ENCODE data around the gene TEKTIP1.

Gene TEKTIP1

DNA sequence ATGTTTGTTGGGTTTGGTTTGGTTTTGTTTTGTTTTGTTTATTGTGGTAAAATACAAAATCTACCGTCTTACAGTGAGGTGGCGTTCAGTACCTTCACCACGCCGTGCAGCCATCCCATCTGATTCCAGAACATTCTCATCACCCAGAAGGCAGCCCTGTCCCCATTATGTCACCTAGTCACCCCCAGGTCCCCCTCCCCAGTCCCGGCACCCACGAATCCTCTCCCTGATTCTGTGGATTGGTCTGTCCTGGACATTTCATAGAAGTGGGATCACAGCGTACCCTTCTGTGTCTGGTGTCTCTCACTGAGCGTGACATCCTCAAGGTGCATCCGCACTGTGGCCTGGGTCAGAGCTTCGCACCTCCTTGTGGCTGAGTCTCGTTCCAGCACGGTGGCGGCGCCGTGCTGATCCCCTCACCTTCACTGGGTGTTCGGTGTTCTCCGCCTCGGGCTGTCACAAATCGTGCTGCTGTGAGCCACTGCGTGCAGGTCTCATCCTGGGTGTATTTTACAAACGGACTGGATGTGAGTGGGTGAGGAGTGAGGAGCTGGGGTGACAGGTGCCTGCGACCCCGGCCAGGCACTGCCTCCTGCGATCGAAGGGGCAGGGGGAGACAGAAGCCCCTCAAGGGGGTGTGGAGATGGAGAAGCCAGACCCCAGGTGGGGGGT lies 580 bp upstream of the TEKTIP1 start:
- DNase-seq: no peak

DNA sequence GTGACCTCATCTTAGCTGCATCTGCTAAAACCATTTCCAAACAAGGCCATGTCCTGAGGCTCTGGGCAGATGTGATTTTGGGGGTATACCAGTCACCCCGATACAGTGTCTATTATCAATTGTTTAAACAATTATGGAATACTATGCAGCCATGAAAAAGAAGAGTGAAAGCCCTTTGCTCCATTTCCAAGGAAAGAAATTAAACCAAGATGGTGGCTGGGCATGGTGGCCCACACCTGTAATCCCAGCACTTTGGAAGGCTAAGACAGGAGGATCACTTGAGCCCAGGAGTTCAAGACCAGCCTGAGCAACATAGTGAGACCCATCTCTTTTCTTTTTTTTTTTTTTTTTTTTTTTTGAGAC lies 763 bp downstream of the TEKTIP1 start:
- no peak for DNase-seq

DNA sequence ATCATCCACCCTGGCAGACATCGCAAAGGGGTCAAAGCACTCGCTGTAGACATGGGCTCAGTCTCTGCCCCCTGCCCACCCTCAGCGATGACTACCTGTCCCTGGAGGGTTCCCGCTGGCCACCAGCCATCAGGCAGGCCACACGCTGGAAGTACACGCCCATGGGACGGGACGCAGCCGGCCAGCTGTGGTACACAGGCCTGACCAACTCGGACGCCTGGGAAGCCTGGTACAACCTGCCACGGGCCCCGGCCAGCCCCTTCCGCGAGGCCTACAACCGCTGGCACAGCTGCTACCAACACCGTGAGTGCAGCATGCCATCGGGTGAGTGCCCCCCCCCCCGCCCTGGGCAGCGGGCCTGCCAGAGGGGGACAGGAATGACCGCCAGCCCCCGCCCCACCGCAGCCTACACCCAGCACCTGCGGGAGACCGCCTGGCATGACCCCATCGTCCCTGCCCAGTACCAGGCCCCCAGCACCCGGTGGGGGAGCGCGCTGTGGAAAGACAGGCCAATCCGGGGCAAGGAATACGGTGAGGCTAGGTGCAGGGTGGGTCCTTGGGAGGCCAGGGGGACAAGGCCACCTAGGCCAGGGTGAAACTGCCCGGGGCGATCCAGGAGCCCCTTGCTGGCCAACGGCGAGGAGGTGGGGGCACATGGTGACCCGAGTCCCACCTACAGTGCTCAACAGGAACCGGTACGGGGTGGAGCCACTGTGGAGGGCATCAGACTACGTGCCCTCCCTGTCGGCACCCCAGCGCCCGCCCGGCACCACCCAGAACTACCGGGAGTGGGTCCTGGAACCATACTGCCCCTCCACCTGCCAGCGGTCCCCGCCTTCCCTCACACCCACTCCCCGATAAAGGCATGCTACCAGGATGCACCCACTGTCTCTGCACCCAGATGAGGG lies 4.4 kb downstream of the TEKTIP1 start:
- no peak for DNase-seq

DNA sequence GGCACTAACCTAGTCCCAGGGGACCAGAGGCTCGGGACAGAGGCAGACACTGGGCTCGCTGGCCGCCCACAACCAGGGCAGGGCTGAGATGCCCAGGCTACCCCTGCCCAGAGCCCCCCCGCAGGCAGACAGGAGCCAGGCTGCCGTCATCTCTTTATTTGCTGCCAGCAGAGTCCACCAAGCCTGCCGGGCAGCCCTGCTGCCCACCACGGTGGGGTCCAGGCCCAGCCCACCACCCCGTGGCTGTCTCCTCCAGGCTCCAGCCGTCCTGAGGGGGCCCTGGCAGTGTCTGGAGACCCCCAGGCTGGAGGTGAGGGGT lies 5.0 kb downstream of the TEKTIP1 start:
- no peak for DNase-seq

DNA sequence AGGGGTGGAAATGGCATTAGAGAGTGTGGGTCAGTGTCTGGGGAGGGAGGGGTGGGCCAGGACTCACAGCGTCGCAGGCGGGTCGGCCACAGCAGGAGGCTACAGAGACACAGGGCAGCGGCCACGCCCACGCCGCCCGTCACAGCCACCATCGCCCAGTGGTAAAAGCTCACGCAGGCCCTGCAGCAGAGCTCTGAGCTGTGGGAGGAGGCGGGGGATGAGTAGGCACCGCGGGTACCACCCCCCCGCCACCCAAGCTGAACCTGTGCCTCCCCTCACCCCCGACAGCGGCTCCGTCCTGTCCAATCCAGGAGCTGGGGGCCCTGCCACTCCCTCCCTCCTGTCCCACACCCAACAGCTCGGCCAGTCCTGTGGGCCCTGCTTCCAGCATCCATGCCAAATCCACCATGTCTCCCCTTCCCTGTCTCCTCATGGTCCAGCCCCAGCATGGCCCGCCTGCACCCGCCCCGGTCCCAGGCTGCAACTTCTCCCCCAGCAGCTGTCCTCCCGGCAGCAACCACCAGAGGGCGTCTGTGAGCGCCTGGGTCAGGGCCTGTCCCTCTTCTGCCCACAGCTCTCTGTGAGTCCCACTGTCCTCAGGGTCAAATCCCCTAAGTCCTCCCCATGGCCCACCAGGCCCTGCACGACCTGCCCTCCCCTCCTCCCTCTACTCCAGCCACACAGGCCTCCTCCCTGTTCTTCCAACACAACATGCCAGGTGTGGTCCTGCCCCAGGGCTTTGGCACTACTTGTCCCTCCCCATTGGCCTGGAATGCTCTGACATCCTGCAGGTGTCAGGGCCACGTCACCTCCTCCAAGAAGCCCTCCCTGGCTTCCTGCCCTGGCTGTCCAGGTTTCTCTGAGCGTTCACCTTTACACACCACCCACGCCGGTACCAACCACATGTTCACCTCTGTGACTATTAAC lies 6.0 kb downstream of the TEKTIP1 start:
- peak; percentile 66 for DNase-seq

DNA sequence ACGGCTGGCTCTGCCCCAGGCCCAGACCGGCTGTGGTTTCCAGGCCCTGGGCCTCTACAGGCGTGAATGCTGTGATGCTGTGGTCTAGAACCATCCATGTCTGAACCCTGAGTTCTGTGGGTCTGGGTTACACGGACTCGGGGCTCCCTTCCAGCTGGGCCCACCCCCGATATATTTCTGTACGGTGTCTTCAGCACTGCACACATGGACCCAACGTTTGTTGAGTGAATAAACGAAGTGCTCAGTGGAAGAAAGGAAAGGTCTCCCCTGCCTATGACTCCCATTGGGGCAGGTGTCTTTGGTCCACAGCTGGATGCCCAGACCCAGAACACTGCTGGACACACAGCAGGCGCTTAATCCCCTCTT lies 6.7 kb downstream of the TEKTIP1 start:
- DNase-seq: no peak

GRCh38 chr19:3546119-3546518 lies 7.1 kb downstream of the TEKTIP1 start:
- no peak for DNase-seq

DNA sequence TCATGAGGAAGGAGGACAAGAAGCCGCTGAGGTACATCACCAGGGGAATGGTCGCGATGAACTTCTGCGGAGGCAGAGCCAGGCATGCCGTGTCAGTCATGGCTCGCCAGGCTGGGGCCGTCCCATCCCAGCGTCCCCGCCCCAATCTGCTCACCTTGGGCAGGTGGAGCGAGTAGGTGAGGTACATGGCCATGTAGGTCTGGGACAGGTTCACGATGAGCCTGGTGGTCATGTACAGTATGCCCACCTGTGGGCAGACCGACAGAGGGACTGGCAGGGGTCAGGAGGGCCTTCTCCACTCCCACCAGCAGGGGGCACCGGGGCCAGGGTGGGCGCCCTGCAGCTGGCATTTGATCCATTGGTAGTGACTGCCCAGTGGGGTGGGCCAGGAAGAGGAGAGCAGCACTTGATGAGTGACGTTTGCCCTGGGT lies 8.3 kb downstream of the TEKTIP1 start:
- DNase-seq: no peak

- no peak for DNase-seq
These were observed 8.9 kb downstream of the TEKTIP1 start for GRCh38 chr19:3547767-3548282.

DNA sequence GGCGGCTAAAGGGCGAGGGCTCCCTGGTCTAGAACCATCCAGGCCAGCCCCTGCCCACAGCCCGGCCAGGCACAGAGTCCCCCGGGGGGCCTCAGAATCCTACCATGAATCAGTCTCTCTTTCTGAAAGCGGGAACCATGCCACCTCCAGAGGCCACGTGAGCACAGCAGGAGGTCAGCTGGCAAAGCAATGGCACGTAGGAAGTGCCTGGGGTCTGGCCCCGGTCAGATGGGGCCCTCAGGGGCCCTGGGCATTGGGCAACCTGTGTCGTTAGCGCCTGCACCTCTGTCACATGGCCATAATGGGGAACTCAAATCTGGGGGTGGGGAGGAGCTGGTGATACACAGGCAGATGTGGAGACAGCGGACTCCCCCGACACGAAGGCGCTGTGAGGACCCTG lies 9.6 kb downstream of the TEKTIP1 start:
- no peak for DNase-seq

DNA sequence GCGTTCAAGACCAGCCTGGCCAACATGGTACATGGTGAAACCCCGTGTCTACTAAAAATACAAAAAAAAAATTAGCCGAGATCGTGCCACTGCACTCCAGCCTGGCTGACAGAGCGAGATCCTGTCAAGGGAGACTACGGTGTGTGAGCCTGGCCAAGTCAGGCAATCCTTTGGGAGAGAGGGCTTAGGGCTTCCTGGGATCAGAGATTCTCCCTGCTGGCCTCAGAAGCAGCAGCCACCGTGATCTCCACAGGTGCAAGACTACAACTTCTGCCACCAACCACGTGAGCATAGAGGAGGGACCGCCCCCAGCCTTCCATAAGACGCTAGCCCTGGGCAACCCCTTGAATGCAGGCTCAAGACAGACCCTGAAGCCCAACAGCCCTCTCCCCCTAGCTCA lies 10.8 kb downstream of the TEKTIP1 start:
- no peak for DNase-seq

DNA sequence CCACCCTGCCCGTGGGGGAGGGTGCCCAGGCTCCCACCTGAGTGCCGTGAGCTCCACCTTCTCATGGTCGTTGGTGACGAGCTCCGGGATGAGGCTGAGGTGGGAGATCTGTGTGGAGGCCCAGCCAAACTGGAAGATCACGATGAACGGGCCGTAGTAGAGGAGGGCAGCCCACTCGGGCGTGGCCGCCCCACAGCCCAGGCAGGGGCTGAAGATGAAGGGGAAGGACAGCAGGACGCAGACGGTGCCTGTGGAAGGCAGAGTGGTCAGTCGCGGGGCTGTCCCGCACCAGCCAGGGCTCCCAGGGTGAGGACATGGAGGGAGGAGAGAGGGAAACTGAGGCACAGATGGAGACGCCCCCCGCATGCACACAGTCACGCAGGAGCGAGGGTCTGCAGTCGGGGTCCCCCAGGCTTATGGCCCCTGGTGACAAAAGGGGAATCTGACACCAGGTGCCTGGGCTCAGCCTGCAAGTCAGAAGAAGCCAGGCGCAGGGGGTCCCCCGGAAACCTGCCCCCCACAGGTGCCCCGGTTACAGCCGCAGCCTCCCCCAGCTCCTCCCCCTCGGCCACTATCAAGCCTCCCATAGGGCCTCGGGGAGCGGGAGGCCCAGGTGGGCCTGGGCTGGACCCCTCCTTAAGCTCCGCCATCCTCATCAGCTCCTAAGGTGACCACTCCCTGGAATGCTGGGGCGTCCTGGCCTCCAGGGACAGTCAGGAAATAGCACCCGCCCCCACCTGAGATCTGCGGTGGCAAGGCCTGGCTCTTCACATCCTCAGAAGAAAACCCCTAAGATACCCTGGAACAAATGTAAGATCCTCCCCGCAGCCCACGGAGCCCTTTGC lies 12.2 kb downstream of the TEKTIP1 start:
- DNase-seq: no peak

DNA sequence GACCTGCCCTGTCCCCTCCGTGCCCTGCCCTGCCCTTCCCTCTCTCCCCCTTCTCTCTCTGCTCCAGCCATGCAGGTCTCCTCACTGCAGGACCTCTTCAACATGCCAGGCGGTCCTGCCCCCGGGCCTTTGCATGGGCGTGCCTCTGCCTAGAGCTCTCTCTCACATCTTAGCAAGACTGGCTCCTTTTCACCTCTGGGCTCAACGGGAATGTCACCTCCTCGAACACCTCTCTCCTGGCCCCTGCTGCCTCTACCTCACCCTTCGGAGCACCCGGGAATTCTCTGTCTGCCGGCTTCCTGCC lies 12.8 kb downstream of the TEKTIP1 start:
- no peak for DNase-seq

DNA sequence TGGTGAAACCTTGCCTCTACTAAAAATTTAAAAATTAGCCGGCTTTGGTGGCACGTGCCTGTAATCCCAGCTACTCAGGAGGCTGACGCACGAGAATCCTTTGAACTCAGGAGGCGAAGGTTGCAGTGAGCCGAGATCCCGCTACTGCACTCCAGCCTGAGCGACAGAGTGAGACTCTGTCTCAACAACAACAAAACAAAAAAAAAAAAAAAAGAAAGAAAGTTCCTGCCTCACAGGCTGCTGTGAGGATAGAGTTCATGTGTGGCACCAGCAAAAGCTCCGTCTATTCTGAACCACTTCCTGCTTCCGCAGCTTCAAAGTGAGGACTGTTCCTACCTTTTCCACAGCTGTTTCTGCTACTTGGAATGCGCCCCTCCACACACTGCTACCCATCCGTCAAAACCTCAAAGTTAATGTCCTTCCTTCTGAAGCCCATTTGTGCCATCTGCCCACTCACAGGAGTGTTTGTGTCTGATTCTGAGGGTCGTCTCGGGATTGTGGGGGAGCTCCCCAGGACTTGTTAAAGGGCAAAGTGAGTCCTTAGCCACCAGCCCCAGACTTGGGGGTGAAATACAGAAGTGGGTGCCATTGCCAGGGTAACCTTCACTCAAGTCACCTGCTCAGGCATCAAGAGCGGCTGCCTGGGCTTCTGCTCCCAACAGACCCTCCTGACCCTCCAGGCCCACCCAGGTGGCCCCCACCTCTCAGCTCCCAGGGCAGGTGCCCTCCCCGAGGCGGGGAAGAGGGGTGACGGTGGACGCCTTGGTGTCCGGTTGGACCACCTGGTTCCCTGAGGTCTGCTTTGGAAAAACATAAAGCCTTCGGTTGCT lies 15.5 kb downstream of the TEKTIP1 start:
- no peak for DNase-seq

- DNase-seq: no peak
These were observed 16.9 kb downstream of the TEKTIP1 start for GRCh38 chr19:3555653-3556422.

DNA sequence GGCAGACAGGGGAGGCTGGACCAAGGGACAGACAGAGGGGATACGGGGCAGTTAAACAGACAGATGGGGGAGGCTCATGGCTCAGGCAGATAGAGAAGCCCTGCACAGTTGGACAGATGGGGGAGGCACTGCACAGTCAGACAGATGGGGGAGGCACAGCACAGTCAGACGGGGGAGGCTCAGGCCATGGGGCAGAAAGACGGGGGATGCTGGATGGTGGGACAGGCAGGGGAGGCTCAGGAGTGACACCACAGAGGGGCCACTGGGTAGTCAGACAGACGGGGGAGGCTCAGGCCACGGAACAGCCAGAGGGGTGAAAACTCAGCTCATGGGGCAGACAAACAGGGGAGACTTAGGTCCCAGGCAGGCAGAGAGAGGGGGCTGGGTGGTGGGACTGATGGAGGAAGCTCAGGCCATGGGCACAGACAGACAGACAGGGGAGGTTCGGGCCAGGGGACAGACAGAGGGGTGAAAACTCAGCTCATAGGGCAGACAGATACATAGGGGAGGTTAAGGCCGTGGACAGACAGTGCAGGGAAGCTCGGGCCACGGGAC lies 17.5 kb downstream of the TEKTIP1 start:
- no peak for DNase-seq

DNA sequence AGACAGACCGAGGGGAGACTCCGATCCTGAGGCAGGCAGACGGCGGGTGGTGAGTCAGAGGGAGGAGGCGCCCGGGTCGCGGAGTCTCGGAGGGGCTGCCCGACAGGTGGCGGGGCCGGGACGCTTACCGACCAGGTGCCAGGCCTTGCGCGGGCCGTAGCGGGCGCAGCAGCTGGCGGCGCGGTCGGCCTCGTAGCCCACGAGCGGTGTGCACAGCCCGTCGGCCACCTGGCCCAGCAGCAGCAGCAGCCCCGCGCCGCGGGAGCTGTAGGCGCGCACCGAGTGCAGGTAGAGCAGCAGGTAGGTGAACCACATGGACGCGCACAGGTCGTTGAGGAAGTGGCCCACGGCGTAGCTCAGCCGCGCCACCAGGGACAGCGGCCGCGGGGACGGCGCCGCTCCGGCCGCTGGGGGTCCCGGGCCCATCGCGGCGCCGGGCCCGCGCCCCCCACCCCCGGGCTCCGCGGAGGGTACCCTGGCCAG lies 18.0 kb downstream of the TEKTIP1 start:
- DNase-seq: peak; percentile 55

GRCh38 chr19:3557461-3558248 lies 18.7 kb downstream of the TEKTIP1 start, which contains the start of gene MFSD12:
Gene MFSD12, minus strand, starts transcription at chr19:3557586. Its CDS starts 183 bp downstream, at chr19:3557403.
- peak; percentile 93 for DNase-seq

Measured in activated CD4-positive, alpha-beta T cell treated with anti-CD3 and anti-CD28 coated beads for 1 hour (primary cell).